Upper lobe of left lung (tissue), 4 donors: ENCODE results near the gene RDH12.

Experiments used
- POLR2A ChIP-seq, 4 donors: fragments of 450-650 bp; IDR thresholded peaks; one replicate each; pipeline ENCODE4 v1.5.1; 2016 to 2017; ENCODE audit warnings: antibody characterized with exemption in 4 of 4, mild to moderate bottlenecking in 2 of 4
- TF ChIP-seq, protein P1 (sequence below), 6 experiments: fragments of 450-650 bp in 4 of 6; fragments of 200-600 bp in 2 of 6; sonication (generic) in 2 of 6; IDR thresholded peaks; one replicate each; pipeline ENCODE4 v1.5.1; 2016 to 2019; ENCODE audit warnings: antibody characterized with exemption in 6 of 6

DNA sequence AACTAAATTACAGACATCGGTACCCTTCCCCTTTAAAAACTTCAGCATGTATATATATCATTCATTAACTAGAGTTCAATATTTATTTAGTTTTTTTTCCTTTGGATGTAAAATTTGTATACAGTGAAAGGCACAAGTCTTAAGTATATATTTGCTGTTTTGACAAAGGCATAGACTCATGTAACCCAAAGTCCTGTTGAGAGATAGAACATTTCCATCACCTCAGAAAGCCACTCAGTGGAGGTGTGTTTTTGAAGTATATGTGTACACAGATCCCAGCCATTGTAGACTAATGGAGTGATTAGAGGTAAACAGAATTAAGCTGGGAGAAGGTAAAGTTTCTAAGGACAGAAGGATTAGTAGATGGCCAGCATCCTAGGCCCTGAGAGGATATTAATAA lies 15.4 kb downstream of the RDH12 start:
- TF ChIP-seq POLR2A (IDR thresholded peaks at IDR 0.05), result no peak
- TF ChIP-seq, protein P1, sequence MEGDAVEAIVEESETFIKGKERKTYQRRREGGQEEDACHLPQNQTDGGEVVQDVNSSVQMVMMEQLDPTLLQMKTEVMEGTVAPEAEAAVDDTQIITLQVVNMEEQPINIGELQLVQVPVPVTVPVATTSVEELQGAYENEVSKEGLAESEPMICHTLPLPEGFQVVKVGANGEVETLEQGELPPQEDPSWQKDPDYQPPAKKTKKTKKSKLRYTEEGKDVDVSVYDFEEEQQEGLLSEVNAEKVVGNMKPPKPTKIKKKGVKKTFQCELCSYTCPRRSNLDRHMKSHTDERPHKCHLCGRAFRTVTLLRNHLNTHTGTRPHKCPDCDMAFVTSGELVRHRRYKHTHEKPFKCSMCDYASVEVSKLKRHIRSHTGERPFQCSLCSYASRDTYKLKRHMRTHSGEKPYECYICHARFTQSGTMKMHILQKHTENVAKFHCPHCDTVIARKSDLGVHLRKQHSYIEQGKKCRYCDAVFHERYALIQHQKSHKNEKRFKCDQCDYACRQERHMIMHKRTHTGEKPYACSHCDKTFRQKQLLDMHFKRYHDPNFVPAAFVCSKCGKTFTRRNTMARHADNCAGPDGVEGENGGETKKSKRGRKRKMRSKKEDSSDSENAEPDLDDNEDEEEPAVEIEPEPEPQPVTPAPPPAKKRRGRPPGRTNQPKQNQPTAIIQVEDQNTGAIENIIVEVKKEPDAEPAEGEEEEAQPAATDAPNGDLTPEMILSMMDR (IDR thresholded peaks at IDR 0.05), result no peak
